ENCODE measurements around the gene ZNF549.

Gene ZNF549

GRCh38 chr19:57558525-57558924 lies 31.4 kb downstream of the ZNF549 start:
- no peak for TF ChIP-seq ZNF274 (IDR thresholded peaks at IDR 0.05; ENCODE audit: low read depth, low read length)
- no peak for TF ChIP-seq YY1 (IDR thresholded peaks at IDR 0.05; ENCODE audit: insufficient read depth, insufficient read length)
- no peak for TF ChIP-seq SUZ12 (IDR thresholded peaks at IDR 0.05; ENCODE audit: extremely low read depth, insufficient read depth, insufficient read length)

DNA sequence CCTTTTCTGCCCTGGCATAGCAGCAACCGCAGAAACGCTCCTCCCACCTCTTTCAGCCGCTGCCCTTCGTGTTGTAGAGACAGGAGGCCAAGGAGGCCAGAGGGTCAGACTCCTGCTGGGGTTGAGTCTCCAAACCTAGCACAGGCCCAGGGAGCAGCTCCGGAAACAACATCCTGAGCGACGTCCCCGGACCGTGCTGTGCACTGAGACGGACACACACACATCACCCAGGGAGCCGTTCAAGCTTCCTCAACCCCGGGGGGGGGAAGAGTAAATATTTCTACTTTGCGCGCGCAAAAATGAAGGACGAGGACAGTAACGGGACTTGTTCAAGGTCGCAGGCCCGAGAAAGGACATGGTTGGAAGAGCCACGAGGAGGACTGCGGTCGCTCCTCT lies 31.9 kb downstream of the ZNF549 start:
- DNase-seq (ENCODE audit: low read depth, low spot score): no peak
- Histone ChIP-seq H3K9ac (ENCODE audit: insufficient read length, low read depth) (peak overlapping the region; percentile 95), H3K36me3 (ENCODE audit: insufficient read depth, insufficient read length, low read length) (peaks cover 31% of the 10 kb centered on the region), H3K4me3 (ENCODE audit: insufficient read length, low read depth) (peak overlapping the region; percentile 95), H3K9me3 (ENCODE audit: insufficient read depth, low read length) (peaks cover 14% of the 10 kb centered on the region; the same call in 1 of the 2 replicates), H3K27me3 (ENCODE audit: insufficient read depth, insufficient read length) (no peaks in the 10 kb centered on the region), H3K4me1 (ENCODE audit: insufficient read depth, insufficient read length) (no peaks in the 10 kb centered on the region)
- TF ChIP-seq SUZ12 (IDR thresholded peaks at IDR 0.05; ENCODE audit: extremely low read depth, insufficient read depth, insufficient read length) (no peak), ZNF274 (IDR thresholded peaks at IDR 0.05; ENCODE audit: low read depth, low read length) (no peak), YY1 (IDR thresholded peaks at IDR 0.05; ENCODE audit: insufficient read depth, insufficient read length) (no peak)

More at GRCh38 chr19:57558525-57558924, 31.4 kb downstream of the ZNF549 start:
- Histone ChIP-seq H3K4me3 (ENCODE audit: insufficient read length, low read depth) (peak overlapping the region; percentile 95), H3K9ac (ENCODE audit: insufficient read length, low read depth) (peak overlapping the region; percentile 95), H3K9me3 (ENCODE audit: insufficient read depth, low read length) (peaks cover 9% of the 10 kb centered on the region; the same call in 1 of the 2 replicates), H3K36me3 (ENCODE audit: insufficient read depth, insufficient read length, low read length) (peaks cover 36% of the 10 kb centered on the region), H3K4me1 (ENCODE audit: insufficient read depth, insufficient read length) (no peaks in the 10 kb centered on the region), H3K27me3 (ENCODE audit: insufficient read depth, insufficient read length) (no peaks in the 10 kb centered on the region)
- no peak for DNase-seq (ENCODE audit: low read depth, low spot score)

- TF ChIP-seq ZNF274 (IDR thresholded peaks at IDR 0.05; ENCODE audit: low read depth, low read length) (no peak), YY1 (IDR thresholded peaks at IDR 0.05; ENCODE audit: insufficient read depth, insufficient read length) (no peak), SUZ12 (IDR thresholded peaks at IDR 0.05; ENCODE audit: extremely low read depth, insufficient read depth, insufficient read length) (no peak)
- H3K9me3 ChIP-seq (ENCODE audit: insufficient read depth, low read length): peaks cover 19% of the 10 kb centered on the region; the same call in 1 of the 2 replicates
- no peaks in the 10 kb centered on the region for H3K27me3 ChIP-seq (ENCODE audit: insufficient read depth, insufficient read length)
- peaks cover 26% of the 10 kb centered on the region for H3K36me3 ChIP-seq (ENCODE audit: insufficient read depth, insufficient read length, low read length)
- DNase-seq (ENCODE audit: low read depth, low spot score): peak; percentile 62
- H3K4me1 ChIP-seq (ENCODE audit: insufficient read depth, insufficient read length): no peaks in the 10 kb centered on the region
- peak within 1 kb of the TSS; percentile 95 for H3K4me3 ChIP-seq (ENCODE audit: insufficient read length, low read depth)
- H3K9ac ChIP-seq (ENCODE audit: insufficient read length, low read depth): peak within 1 kb of the TSS; percentile 95
Observed at GRCh38 chr19:57559404-57560025, 32.4 kb downstream of the ZNF549 start, which contains the start of gene ZNF550. Gene ZNF550, minus strand, starts transcription at chr19:57559863. Its CDS starts 181 bp downstream, at chr19:57559682.

- no peak for TF ChIP-seq YY1 (IDR thresholded peaks at IDR 0.05; ENCODE audit: insufficient read depth, insufficient read length)
- TF ChIP-seq ZNF274 (IDR thresholded peaks at IDR 0.05; ENCODE audit: low read depth, low read length): no peak
- TF ChIP-seq SUZ12 (IDR thresholded peaks at IDR 0.05; ENCODE audit: extremely low read depth, insufficient read depth, insufficient read length): no peak
- H3K36me3 ChIP-seq (ENCODE audit: insufficient read depth, insufficient read length, low read length): peaks cover 20% of the 10 kb centered on the region
- H3K4me1 ChIP-seq (ENCODE audit: insufficient read depth, insufficient read length): no peaks in the 10 kb centered on the region
- H3K27me3 ChIP-seq (ENCODE audit: insufficient read depth, insufficient read length): no peaks in the 10 kb centered on the region
- DNase-seq (ENCODE audit: low read depth, low spot score): no peak
- H3K9me3 ChIP-seq (ENCODE audit: insufficient read depth, low read length): peaks cover 24% of the 10 kb centered on the region; the same call in 1 of the 2 replicates
- H3K9ac ChIP-seq (ENCODE audit: insufficient read length, low read depth): peak overlapping the region; percentile 95
- peak overlapping the region; percentile 95 for H3K4me3 ChIP-seq (ENCODE audit: insufficient read length, low read depth)
Observed at GRCh38 chr19:57560049-57560491, 32.9 kb downstream of the ZNF549 start.

DNA sequence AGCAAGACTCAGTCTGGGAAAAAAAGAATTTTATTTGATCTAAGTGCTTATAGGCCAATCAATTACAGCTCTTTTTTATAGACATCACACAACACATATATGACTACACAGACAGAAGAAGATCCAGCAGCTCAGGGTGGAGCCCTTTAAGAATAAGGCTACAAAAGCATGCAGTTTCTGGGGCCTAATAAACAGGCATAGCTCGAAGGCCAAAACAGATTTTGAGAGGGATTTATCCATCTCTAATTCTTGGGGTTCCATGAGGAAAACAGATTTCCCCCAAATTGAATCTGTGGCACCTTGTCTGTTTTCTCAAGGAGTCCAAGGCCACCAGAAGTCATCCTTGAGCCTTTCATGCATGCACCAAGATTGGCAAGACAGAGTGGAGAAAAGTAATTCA lies 36.4 kb downstream of the ZNF549 start:
- no peaks in the 10 kb centered on the region for H3K36me3 ChIP-seq (ENCODE audit: insufficient read depth, insufficient read length, low read length)
- H3K4me1 ChIP-seq (ENCODE audit: insufficient read depth, insufficient read length): no peaks in the 10 kb centered on the region
- no peak overlapping the region for H3K4me3 ChIP-seq (ENCODE audit: insufficient read length, low read depth)
- no peaks in the 10 kb centered on the region for H3K27me3 ChIP-seq (ENCODE audit: insufficient read depth, insufficient read length)
- TF ChIP-seq ZNF274 (IDR thresholded peaks at IDR 0.05; ENCODE audit: low read depth, low read length): no peak
- no peak for TF ChIP-seq YY1 (IDR thresholded peaks at IDR 0.05; ENCODE audit: insufficient read depth, insufficient read length)
- TF ChIP-seq SUZ12 (IDR thresholded peaks at IDR 0.05; ENCODE audit: extremely low read depth, insufficient read depth, insufficient read length): no peak
- H3K9me3 ChIP-seq (ENCODE audit: insufficient read depth, low read length): peaks cover 55% of the 10 kb centered on the region
- no peak for DNase-seq (ENCODE audit: low read depth, low spot score)
- no peak overlapping the region for H3K9ac ChIP-seq (ENCODE audit: insufficient read length, low read depth)

- no peak overlapping the region for H3K9ac ChIP-seq (ENCODE audit: insufficient read length, low read depth)
- H3K27me3 ChIP-seq (ENCODE audit: insufficient read depth, insufficient read length): no peaks in the 10 kb centered on the region
- no peak overlapping the region for H3K4me3 ChIP-seq (ENCODE audit: insufficient read length, low read depth)
- H3K36me3 ChIP-seq (ENCODE audit: insufficient read depth, insufficient read length, low read length): peaks cover 10% of the 10 kb centered on the region
- no peaks in the 10 kb centered on the region for H3K4me1 ChIP-seq (ENCODE audit: insufficient read depth, insufficient read length)
- TF ChIP-seq SUZ12 (IDR thresholded peaks at IDR 0.05; ENCODE audit: extremely low read depth, insufficient read depth, insufficient read length): no peak
- no peak for TF ChIP-seq ZNF274 (IDR thresholded peaks at IDR 0.05; ENCODE audit: low read depth, low read length)
- TF ChIP-seq YY1 (IDR thresholded peaks at IDR 0.05; ENCODE audit: insufficient read depth, insufficient read length): no peak
- no peak for DNase-seq (ENCODE audit: low read depth, low spot score)
- H3K9me3 ChIP-seq (ENCODE audit: insufficient read depth, low read length): peaks cover 84% of the 10 kb centered on the region
Observed at GRCh38 chr19:57566396-57567265, 39.5 kb downstream of the ZNF549 start.

GRCh38 chr19:57570707-57571106 lies 43.6 kb downstream of the ZNF549 start:
- no peaks in the 10 kb centered on the region for H3K27me3 ChIP-seq (ENCODE audit: insufficient read depth, insufficient read length)
- TF ChIP-seq SUZ12 (IDR thresholded peaks at IDR 0.05; ENCODE audit: extremely low read depth, insufficient read depth, insufficient read length) (no peak), ZNF274 (IDR thresholded peaks at IDR 0.05; ENCODE audit: low read depth, low read length) (no peak), YY1 (IDR thresholded peaks at IDR 0.05; ENCODE audit: insufficient read depth, insufficient read length) (no peak)
- no peaks in the 10 kb centered on the region for H3K4me1 ChIP-seq (ENCODE audit: insufficient read depth, insufficient read length)
- peaks cover 94% of the 10 kb centered on the region for H3K9me3 ChIP-seq (ENCODE audit: insufficient read depth, low read length)
- H3K4me3 ChIP-seq (ENCODE audit: insufficient read length, low read depth): no peak overlapping the region
- no peak overlapping the region for H3K9ac ChIP-seq (ENCODE audit: insufficient read length, low read depth)
- H3K36me3 ChIP-seq (ENCODE audit: insufficient read depth, insufficient read length, low read length): peaks cover 50% of the 10 kb centered on the region
- no peak for DNase-seq (ENCODE audit: low read depth, low spot score)
